ENCODE data around the gene UHRF1. TPM values are rescaled to one million over a fixed set of nuclear protein-coding genes. Genes with fewer than 3 reads are reported as not detected.
"Not testable (repeated sequence)": the region's sequence is repeated elsewhere in the genome, so short reads cannot be mapped to it uniquely, and the experiment has no call there.

Gene UHRF1
- total and polyA plus RNA-seq, 2 of the 4 experiments (the other 2 are of a cell fraction) = 47.4 to 57.4 TPM

DNA sequence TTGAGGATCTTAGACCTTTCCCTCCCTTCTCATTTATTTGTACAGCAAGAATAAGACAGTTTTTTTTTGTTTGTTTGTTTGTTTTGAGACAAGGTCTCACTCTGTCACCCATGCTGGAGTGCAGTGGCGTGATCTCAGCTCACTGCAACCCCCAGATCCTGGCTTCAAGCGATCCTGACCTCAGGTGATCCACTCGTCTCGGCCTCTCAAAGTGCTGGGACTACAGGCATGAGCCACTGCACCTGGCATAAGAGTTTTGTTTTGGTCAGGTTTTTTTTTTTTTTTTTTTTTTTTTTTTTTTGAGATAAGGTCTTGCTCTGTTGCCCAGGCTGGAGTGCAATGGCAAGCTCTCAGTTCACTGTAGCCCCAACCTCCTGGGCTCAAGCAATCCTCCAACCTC lies 29.2 kb downstream of the UHRF1 start:
- H2BK20ac ChIP-seq (ENCODE audit: low read depth, low read length); H3K4me2 ChIP-seq (ENCODE audit: low read depth, low read length); H3K9me3 ChIP-seq (ENCODE audit: control insufficient read depth, insufficient read depth, low read length); H4K5ac ChIP-seq (ENCODE audit: low read depth, low read length); H2AK5ac ChIP-seq (ENCODE audit: low read depth, low read length); H3K23ac ChIP-seq (ENCODE audit: low read depth, low read length); H3K56ac ChIP-seq (ENCODE audit: extremely low read depth, insufficient read depth, low read length); H3K4ac ChIP-seq (ENCODE audit: low read depth, low read length); H3K4me1 ChIP-seq (ENCODE audit: control insufficient read depth, insufficient read depth, low read length); H3K9ac ChIP-seq (ENCODE audit: low read depth, low read length); ATAC-seq (ENCODE audit: low read depth); H2BK120ac ChIP-seq (ENCODE audit: low read depth, low read length); H2AK9ac ChIP-seq (replicated peaks; ENCODE audit: low read depth, low read length, poor library complexity); H2AFZ ChIP-seq (replicated peaks; ENCODE audit: low read length, poor library complexity); H3K27me3 ChIP-seq (ENCODE audit: control insufficient read depth, insufficient read depth, low read length); H4K91ac ChIP-seq (ENCODE audit: insufficient read depth, low read depth, low read length); H2BK5ac ChIP-seq (ENCODE audit: low read depth, low read length, poor library complexity, severe bottlenecking); H3K4me3 ChIP-seq (ENCODE audit: insufficient read depth, low read depth, low read length); H3K9me1 ChIP-seq (ENCODE audit: insufficient read depth, low read length); POLR2A ChIA-PET (ENCODE audit: unreplicated experiment); H3K18ac ChIP-seq (ENCODE audit: low read depth, low read length); intact Hi-C loops (cut with micrococcal nuclease); DNase-seq; H3K14ac ChIP-seq (replicated peaks; ENCODE audit: low read depth, low read length); H3K27ac ChIP-seq (ENCODE audit: insufficient read depth, low read length); dilution Hi-C loops (cut with HindIII; ENCODE audit: low sequenced_read_pairs, unreplicated experiment); H4K8ac ChIP-seq (ENCODE audit: low read depth in 2 of 2, low read length in 2 of 2); BruUV-seq (replicated peaks); in situ Hi-C loops (cut with MboI; ENCODE audit: low sequenced_read_pairs); H2BK15ac ChIP-seq (ENCODE audit: low read depth, low read length): not testable (repeated sequence)
- Histone ChIP-seq H3K79me1 (ENCODE audit: low read depth in 1 of 2, low read length in 2 of 2) (peaks cover 17 to 63% of the 10 kb centered on the region in 2 experiments), H4K20me1 (ENCODE audit: insufficient read depth, low read length) (peaks cover 34% of the 10 kb centered on the region), H3K36me3 (ENCODE audit: control insufficient read depth, insufficient read depth, low read length) (peaks cover 21% of the 10 kb centered on the region)
- CTCF ChIA-PET = interaction anchor here (1.6 kb wide), 1 partner anchor 10 kb away, joined by 6 read pairs; no protein-coding TSS in a partner anchor
- 90% methylated on average over 2 of the region's 4 CpGs; no CpG with 5 or more reads in 1 of the 2 experiments for WGBS, 2 experiments (ENCODE audit: extremely low coverage in 2 of 2, insufficient read length in 1 of 2)
